HFFc6 (cell line): ENCODE data around the gene TMEM184C. TPM values are rescaled to one million over a fixed set of nuclear protein-coding genes. Genes with fewer than 3 reads are reported as not detected.

ENCODE experiments used
- DNase-seq: peaks from one replicate; pipeline ENCODE4 v3.0.0-alpha.2; 2018
- H3K27ac Mint-ChIP-seq: 2 replicates; pipeline ENCODE4 v1.8.0; 2020; ENCODE audit warnings: mild to moderate bottlenecking, mixed read lengths
- H3K27me3 Mint-ChIP-seq: 2 replicates; pipeline ENCODE4 v1.8.0; 2021; ENCODE audit warnings: mild to moderate bottlenecking, moderate library complexity, mixed read lengths; ENCODE audit not compliant: insufficient read depth
- H3K36me3 Mint-ChIP-seq: 2 replicates; pipeline ENCODE4 v1.8.0; 2021; ENCODE audit warnings: low read depth, mixed read lengths
- H3K4me1 Mint-ChIP-seq: 2 replicates; pipeline ENCODE4 v1.8.0; 2020; ENCODE audit warnings: low read depth, mixed read lengths
- H3K4me3 Mint-ChIP-seq: 2 replicates; pipeline ENCODE4 v1.8.0; 2020; ENCODE audit warnings: mild to moderate bottlenecking, moderate library complexity, mixed read lengths
- H3K9me3 Mint-ChIP-seq: 2 replicates; pipeline ENCODE4 v1.8.0; 2020; ENCODE audit warnings: mild to moderate bottlenecking, mixed read lengths
- total RNA-seq, 6 experiments: library from RNA; stranded (reverse); fragmentation: NEBNext Ultra II Directional; extraction: Animal tissue kit (Norgen Biotek cat#: 25700); gene quantifications; 2 replicates in 1 of 6; 3 replicates in 5 of 6; pipeline ENCODE4 v1.2.3, GENCODE V29; 2021
- TF ChIP-seq, protein P1 (sequence below): fragments of 200-600 bp; sonication (generic); IDR thresholded peaks from 2 replicates; pipeline ENCODE4 v1.5.0; 2021; ENCODE audit warnings: antibody characterized with exemption, mild to moderate bottlenecking

TMEM184C gene
- total RNA-seq, 6 experiments from 2014 or later: 36.8 to 42.0 (median 39.8) TPM

DNA sequence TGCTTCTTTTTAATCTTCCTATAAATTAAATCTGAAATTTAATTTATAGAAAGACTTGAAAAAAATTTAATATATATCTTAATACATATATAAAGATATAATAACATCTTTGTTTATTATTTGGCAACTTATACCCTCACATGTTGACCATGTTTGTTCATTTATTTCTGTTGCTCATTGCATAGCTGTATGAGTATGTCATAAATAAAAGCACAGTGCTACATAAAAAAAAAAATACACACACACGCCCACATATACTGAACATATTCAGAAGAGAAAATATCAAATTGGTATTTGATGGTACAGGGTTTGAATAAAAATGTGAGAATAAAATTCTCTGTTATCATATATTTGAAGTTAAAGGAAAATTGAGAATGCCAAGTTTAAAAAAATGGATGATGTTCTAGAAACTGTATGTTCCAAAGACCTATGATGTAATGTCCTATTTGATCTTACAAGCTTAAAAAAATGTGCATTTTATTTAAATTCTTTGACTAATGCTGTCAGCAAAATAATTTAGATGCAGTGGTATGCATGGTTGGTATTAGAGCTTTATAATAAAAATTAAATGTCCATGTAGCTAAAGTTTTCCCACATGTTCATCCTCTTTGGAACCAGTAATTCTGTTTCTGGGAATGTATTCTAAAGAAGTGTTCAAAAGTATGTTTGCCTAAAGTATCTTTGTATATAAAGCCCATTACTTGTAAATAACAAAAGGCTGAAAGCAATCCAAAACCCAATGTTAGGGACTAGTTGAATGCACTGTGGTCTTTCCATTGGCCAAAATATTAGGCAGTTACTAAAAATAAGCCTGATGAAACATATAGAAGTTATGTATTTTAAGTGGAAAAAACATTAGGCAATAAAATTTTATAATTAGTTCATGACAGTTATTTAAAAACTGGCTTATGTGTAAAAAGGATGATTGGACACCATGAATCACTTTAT, 12.9 kb downstream of the TMEM184C start:
- Mint-ChIP-seq H3K27ac (no peak overlapping the region), H3K4me3 (no peak overlapping the region), H3K4me1 (peaks cover 26% of the 10 kb centered on the region), H3K27me3 (no peaks in the 10 kb centered on the region), H3K36me3 (peaks cover 38% of the 10 kb centered on the region), H3K9me3 (no peaks in the 10 kb centered on the region)
- no peak for DNase-seq
- TF ChIP-seq, protein P1, sequence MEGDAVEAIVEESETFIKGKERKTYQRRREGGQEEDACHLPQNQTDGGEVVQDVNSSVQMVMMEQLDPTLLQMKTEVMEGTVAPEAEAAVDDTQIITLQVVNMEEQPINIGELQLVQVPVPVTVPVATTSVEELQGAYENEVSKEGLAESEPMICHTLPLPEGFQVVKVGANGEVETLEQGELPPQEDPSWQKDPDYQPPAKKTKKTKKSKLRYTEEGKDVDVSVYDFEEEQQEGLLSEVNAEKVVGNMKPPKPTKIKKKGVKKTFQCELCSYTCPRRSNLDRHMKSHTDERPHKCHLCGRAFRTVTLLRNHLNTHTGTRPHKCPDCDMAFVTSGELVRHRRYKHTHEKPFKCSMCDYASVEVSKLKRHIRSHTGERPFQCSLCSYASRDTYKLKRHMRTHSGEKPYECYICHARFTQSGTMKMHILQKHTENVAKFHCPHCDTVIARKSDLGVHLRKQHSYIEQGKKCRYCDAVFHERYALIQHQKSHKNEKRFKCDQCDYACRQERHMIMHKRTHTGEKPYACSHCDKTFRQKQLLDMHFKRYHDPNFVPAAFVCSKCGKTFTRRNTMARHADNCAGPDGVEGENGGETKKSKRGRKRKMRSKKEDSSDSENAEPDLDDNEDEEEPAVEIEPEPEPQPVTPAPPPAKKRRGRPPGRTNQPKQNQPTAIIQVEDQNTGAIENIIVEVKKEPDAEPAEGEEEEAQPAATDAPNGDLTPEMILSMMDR: no peak

DNA sequence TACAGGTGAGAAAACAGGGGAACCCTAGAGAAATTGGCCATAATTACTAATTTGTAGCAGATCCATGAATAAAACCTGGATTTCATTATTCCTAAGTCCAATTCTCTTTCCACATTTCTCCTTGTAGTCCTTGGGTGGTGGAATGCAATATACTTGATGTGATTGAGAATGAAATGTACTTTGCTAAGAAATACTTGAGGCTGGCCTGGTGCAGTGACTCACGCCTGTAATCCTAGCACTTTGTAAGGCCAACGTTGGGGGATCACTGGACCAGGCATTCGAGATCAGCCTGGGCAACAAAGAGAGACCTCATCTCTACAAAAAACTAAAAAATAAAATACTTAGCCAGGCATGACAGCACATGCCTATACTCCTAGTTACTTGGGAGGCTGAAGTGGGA, 15.9 kb downstream of the TMEM184C start:
- Mint-ChIP-seq H3K4me3 (no peak overlapping the region), H3K9me3 (no peaks in the 10 kb centered on the region), H3K27me3 (no peaks in the 10 kb centered on the region), H3K4me1 (peaks cover 26% of the 10 kb centered on the region), H3K27ac (peak overlapping the region; percentile 57; the same call in 1 of the 2 replicates), H3K36me3 (peaks cover 42% of the 10 kb centered on the region)
- peak; percentile 25 for DNase-seq
- TF ChIP-seq, protein P1: no peak

- Mint-ChIP-seq H3K27ac (peak overlapping the region; percentile 57; the same call in 1 of the 2 replicates), H3K27me3 (no peaks in the 10 kb centered on the region), H3K4me1 (peaks cover 26% of the 10 kb centered on the region), H3K9me3 (no peaks in the 10 kb centered on the region), H3K36me3 (peaks cover 42% of the 10 kb centered on the region), H3K4me3 (no peak overlapping the region)
- DNase-seq: no peak
- TF ChIP-seq, protein P1: no peak
Observed at GRCh38 chr4:147633643-147634042, 16.4 kb downstream of the TMEM184C start.

- H3K27ac Mint-ChIP-seq: no peak overlapping the region
- H3K27me3 Mint-ChIP-seq: no peaks in the 10 kb centered on the region
- TF ChIP-seq, protein P1: no peak
- H3K4me3 Mint-ChIP-seq: no peak overlapping the region
- H3K36me3 Mint-ChIP-seq: peaks cover 58% of the 10 kb centered on the region
- peaks cover 34% of the 10 kb centered on the region for H3K4me1 Mint-ChIP-seq
- H3K9me3 Mint-ChIP-seq: no peaks in the 10 kb centered on the region; the same call in 1 of the 2 replicates
- DNase-seq: no peak
Observed at GRCh38 chr4:147635348-147635747, 18.2 kb downstream of the TMEM184C start.

DNA sequence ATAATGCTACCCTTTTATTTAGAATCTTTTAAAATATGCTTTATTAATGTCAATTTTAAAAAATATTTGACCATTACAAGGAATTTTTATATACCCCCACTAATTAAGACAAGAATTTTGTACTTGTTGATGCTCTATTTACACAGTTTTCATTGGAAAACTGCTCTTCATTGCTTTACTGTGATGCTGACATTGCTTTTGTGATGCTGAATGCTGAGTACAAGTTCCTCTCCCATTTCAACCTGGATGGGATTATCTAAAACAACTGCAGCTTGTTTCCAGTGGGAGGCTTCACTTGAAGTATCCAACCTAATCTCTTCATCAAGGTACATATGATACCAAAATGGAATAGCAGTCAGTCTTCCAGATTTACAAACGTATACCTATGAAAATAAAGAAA, 21.2 kb downstream of the TMEM184C start:
- no peak overlapping the region for H3K4me3 Mint-ChIP-seq
- no peak overlapping the region for H3K27ac Mint-ChIP-seq
- peaks cover 34% of the 10 kb centered on the region for H3K4me1 Mint-ChIP-seq
- no peaks in the 10 kb centered on the region; the same call in 1 of the 2 replicates for H3K9me3 Mint-ChIP-seq
- TF ChIP-seq, protein P1: no peak
- peaks cover 56% of the 10 kb centered on the region for H3K36me3 Mint-ChIP-seq
- H3K27me3 Mint-ChIP-seq: peaks cover 2% of the 10 kb centered on the region; the same call in 1 of the 2 replicates
- DNase-seq: no peak
